A549 (cell line): ENCODE results near the gene GLB1L2. TPM values are rescaled to one million over a fixed set of nuclear protein-coding genes. Genes with fewer than 3 reads are reported as not detected.

Experiments
- ATAC-seq, 2 experiments: fragments of 200-7000 bp in 1 of 2; fragments of >200 bp in 1 of 2; cut with Nextera tagmentation in 1 of 2; cut with Tn5 transposase in 1 of 2; 3 replicates each; pipeline versions ENCODE4 v1.8.0 to v1.9.1; 2018 to 2020; ENCODE audit warnings: mild to moderate bottlenecking in 1 of 2, moderate library complexity in 1 of 2
- CTCF ChIA-PET: fragments of 300-600 bp; sonication (Branson Sonifier 250); formaldehyde crosslinking; extraction: SDS; loops from one replicate; lab custom pipeline; 2021; ENCODE audit warnings: antibody characterized with exemption, inconsistent platforms; lab: Yijun Ruan, JAX
- POLR2A ChIA-PET: fragments of 350-600 bp; formaldehyde crosslinking; extraction: SDS; loops from one replicate; lab custom pipeline; 2021; ENCODE audit warnings: antibody characterized with exemption, inconsistent platforms; lab: Yijun Ruan, JAX
- DNase-seq, 2 experiments: peaks; one replicate each; pipeline versions ENCODE4 v3.0.0 to v3.0.0-alpha.2; 2011 to 2016; ENCODE audit warnings: low read depth in 1 of 2, low spot score in 1 of 2
- FAIRE-seq: peaks from 2 replicates; lab custom pipeline; 2011; peaks lifted over from hg19 to GRCh38; lab: Jason Lieb, UNC
- H3K27ac ChIP-seq, 2 experiments: fragments of >200 bp; sonication (Bioruptor Twin); formaldehyde crosslinking; 3 replicates each; pipeline ENCODE4 v1.5.1; 2016 to 2017
- H3K4me1 ChIP-seq: fragments of >200 bp; sonication (Bioruptor Twin); formaldehyde crosslinking; 3 replicates; pipeline ENCODE4 v1.6.1; 2016
- H3K4me2 ChIP-seq: fragments of >200 bp; sonication (Bioruptor Twin); formaldehyde crosslinking; 3 replicates; pipeline ENCODE4 v1.6.1; 2016
- H3K4me3 ChIP-seq: fragments of >200 bp; sonication (Bioruptor Twin); formaldehyde crosslinking; 3 replicates; pipeline ENCODE4 v1.5.1; 2016
- H3K9me3 ChIP-seq: fragments of >200 bp; sonication (Bioruptor Twin); formaldehyde crosslinking; 3 replicates; pipeline ENCODE4 v1.6.1; 2016
- BCL3 ChIP-seq: fragments of >200 bp; sonication (Bioruptor Twin); formaldehyde crosslinking; IDR thresholded peaks from 3 replicates; pipeline ENCODE4 v1.6.1; 2016
- CHD2 ChIP-seq: fragments of 150-350 bp; IDR thresholded peaks from 2 replicates; pipeline ENCODE4 v1.6.1; 2014; ENCODE audit warnings: low read length; ENCODE audit not compliant: partially characterized antibody
- E2F6 ChIP-seq: IDR thresholded peaks from 2 replicates; pipeline ENCODE4 v1.6.1; 2012; ENCODE audit warnings: low read depth, borderline replicate concordance
- FOSL2 ChIP-seq, 2 experiments: fragments of 450-650 bp in 1 of 2; fragments of >200 bp in 1 of 2; sonication (Bioruptor Twin) in 1 of 2; formaldehyde crosslinking; IDR thresholded peaks; 2 replicates each; pipeline versions ENCODE4 v1.5.0 to v1.6.1; 2016 to 2020; ENCODE audit warnings: mild to moderate bottlenecking in 1 of 2, moderate library complexity in 1 of 2
- HDAC2 ChIP-seq: fragments of 200-600 bp; sonication (generic); IDR thresholded peaks from 2 replicates; pipeline ENCODE4 v1.6.1; 2016
- HEYL ChIP-seq: fragments of 250-450 bp; sonication (Bioruptor Pico); IDR thresholded peaks from 2 replicates; pipeline ENCODE4 v1.8.0; 2021; ENCODE audit warnings: mild to moderate bottlenecking, moderate library complexity
- HMGXB4 ChIP-seq: fragments of 250-450 bp; sonication (Bioruptor Pico); IDR thresholded peaks from 2 replicates; pipeline ENCODE4 v1.5.0; 2021; ENCODE audit warnings: mild to moderate bottlenecking, moderate library complexity, borderline replicate concordance
- HOXA7 ChIP-seq: fragments of 250-450 bp; sonication (Bioruptor Pico); IDR thresholded peaks from 2 replicates; pipeline ENCODE4 v1.5.0; 2020; ENCODE audit warnings: mild to moderate bottlenecking, moderate library complexity
- HOXB13 ChIP-seq: fragments of 250-450 bp; sonication (Bioruptor Pico); IDR thresholded peaks from 2 replicates; pipeline ENCODE4 v1.5.0; 2020; ENCODE audit warnings: low read depth, mild to moderate bottlenecking, moderate library complexity
- HOXB5 ChIP-seq: fragments of 250-450 bp; sonication (Bioruptor Pico); IDR thresholded peaks from 2 replicates; pipeline ENCODE4 v1.5.0; 2020; ENCODE audit warnings: mild to moderate bottlenecking, moderate library complexity
- JUN ChIP-seq, 2 experiments: fragments of >200 bp; sonication (Bioruptor Twin); formaldehyde crosslinking; IDR thresholded peaks; 2 replicates in 1 of 2; 3 replicates in 1 of 2; pipeline ENCODE4 v1.6.1; 2016 to 2017
- MAFK ChIP-seq: fragments of 450-650 bp; IDR thresholded peaks from 2 replicates; pipeline ENCODE4 v1.6.1; 2014; ENCODE audit not compliant: partially characterized antibody
- MYC ChIP-seq: IDR thresholded peaks from 2 replicates; pipeline ENCODE4 v1.6.1; 2012; ENCODE audit warnings: mild to moderate bottlenecking, inconsistent platforms, low read length, improper control_type of control experiment, borderline replicate concordance
- NFE2L2 ChIP-seq: fragments of 150-350 bp; conservative IDR thresholded peaks from 2 replicates; pipeline ENCODE4 v1.6.1; 2014; ENCODE audit warnings: low read length
- POLR2A ChIP-seq: IDR thresholded peaks from 2 replicates; pipeline ENCODE4 v1.6.1; 2012; ENCODE audit warnings: mild to moderate bottlenecking, low read length
- POLR2AphosphoS2 ChIP-seq: conservative IDR thresholded peaks from 2 replicates; pipeline ENCODE4 v1.6.1; 2012; ENCODE audit warnings: low read length, improper control_type of control experiment, inconsistent platforms
- SMC3 ChIP-seq: fragments of >200 bp; sonication (Bioruptor Twin); formaldehyde crosslinking; IDR thresholded peaks from 3 replicates; pipeline ENCODE4 v1.6.1; 2018; ENCODE audit warnings: inconsistent platforms
- TP53 ChIP-seq: fragments of 250-450 bp; sonication (Bioruptor Pico); IDR thresholded peaks from 2 replicates; pipeline ENCODE4 v1.5.0; 2021; ENCODE audit warnings: mild to moderate bottlenecking, moderate library complexity
- ZC3H11A ChIP-seq: fragments of 450-650 bp; IDR thresholded peaks from 2 replicates; pipeline ENCODE4 v1.6.1; 2014; ENCODE audit warnings: antibody characterized with exemption, mild to moderate bottlenecking
- ZSCAN20 ChIP-seq: fragments of 250-450 bp; sonication (Bioruptor Pico); IDR thresholded peaks from 2 replicates; pipeline ENCODE4 v1.8.0; 2022; ENCODE audit warnings: mild to moderate bottlenecking, moderate library complexity
- WGBS: methylation state at CpG from one replicate; pipeline ENCODE4 v1.1.6; 2017; ENCODE audit errors: missing lambda C conversion rate; 5-methylcytosine and 5-hydroxymethylcytosine counted together
- polyA plus RNA-seq, 4 experiments: library from polyadenylated mRNA; depleted of rRNA in 3 of 4; stranded (reverse); fragments of >200 nt; fragmentation: RNase III in 1 of 4; extraction: RNeasy Plus Mini Kit Qiagen cat#74134 plus additional on column Dnase treatment in 1 of 4; gene quantifications; 2 replicates in 3 of 4; 3 replicates in 1 of 4; pipeline ENCODE4 v1.2.3, GENCODE V29; 2011 to 2017
- TF ChIP-seq, protein P1 (sequence below): IDR thresholded peaks from 2 replicates; pipeline ENCODE4 v1.6.1; 2012

The GLB1L2 gene
- polyA plus RNA-seq, 2 of the 4 experiments (the other 2 are of a cell fraction) = 1.1 to 3.5 TPM

GRCh38 chr11:134355136-134355535, 23.3 kb downstream of the GLB1L2 start:
- ChIA-PET POLR2A (no interaction called here), CTCF (interaction anchor here (1.3 kb wide), 1 partner anchor 11 kb away, joined by 3 read pairs; no protein-coding TSS in a partner anchor)
- 40% methylated on average over 2 of the region's 2 CpGs for WGBS
- TF ChIP-seq NFE2L2 (no peak), FOSL2 (IDR thresholded peaks at IDR 0.05) (no peak), FOSL2 (CRISPR knock-in tag; IDR thresholded peaks at IDR 0.05) (peak; percentile 34; the same call in 1 of the 2 replicates)
- Histone ChIP-seq H3K4me2 (no peak overlapping the region), H3K4me1 (no peaks in the 10 kb centered on the region), H3K9me3 (no peaks in the 10 kb centered on the region), H3K4me3 (no peak overlapping the region), H3K27ac (no peak overlapping the region)
- ATAC-seq (no peak), DNase-seq (no peak), FAIRE-seq (no peak)

- FAIRE-seq (no peak), ATAC-seq (no peak), DNase-seq (no peak)
- no peaks in the 10 kb centered on the region for H3K9me3 ChIP-seq
- ChIA-PET CTCF (interaction anchor here (1.3 kb wide), 1 partner anchor 12 kb away, joined by 3 read pairs; no protein-coding TSS in a partner anchor), POLR2A (no interaction called here)
- TF ChIP-seq TP53 (CRISPR knock-in tag) (no peak), HOXB13 (no peak), JUN (IDR thresholded peaks at IDR 0.05) (no peak), HOXA7 (CRISPR knock-in tag) (no peak), HEYL (CRISPR knock-in tag) (no peak), CHD2 (no peak), BCL3 (no peak), POLR2A (no peak), POLR2AphosphoS2 (no peak), ZSCAN20 (CRISPR knock-in tag) (no peak), E2F6 (no peak), MYC (no peak), SMC3 (no peak), HOXB5 (CRISPR knock-in tag) (no peak), MAFK (no peak)
- TF ChIP-seq, protein P1, sequence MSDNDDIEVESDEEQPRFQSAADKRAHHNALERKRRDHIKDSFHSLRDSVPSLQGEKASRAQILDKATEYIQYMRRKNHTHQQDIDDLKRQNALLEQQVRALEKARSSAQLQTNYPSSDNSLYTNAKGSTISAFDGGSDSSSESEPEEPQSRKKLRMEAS = no peak
- 70% methylated on average over 5 of the region's 5 CpGs for WGBS
- no peaks in the 10 kb centered on the region for H3K4me1 ChIP-seq
- no peak overlapping the region for H3K4me2 ChIP-seq
- H3K27ac ChIP-seq = no peak overlapping the region
- no peak overlapping the region for H3K4me3 ChIP-seq
Observed at GRCh38 chr11:134355656-134356055, 23.9 kb downstream of the GLB1L2 start.

GRCh38 chr11:134356656-134357544, 25.1 kb downstream of the GLB1L2 start:
- no peak for ATAC-seq
- 71% methylated on average over 21 of the region's 21 CpGs for WGBS
- POLR2A ChIA-PET = no interaction called here

More at GRCh38 chr11:134356656-134357544, 25.1 kb downstream of the GLB1L2 start:
- TF ChIP-seq HMGXB4 (no peak), ZC3H11A (no peak), HDAC2 (no peak)
- CTCF ChIA-PET = no interaction called here
- DNase-seq = no peak
- Histone ChIP-seq H3K4me3 (no peak overlapping the region), H3K9me3 (no peaks in the 10 kb centered on the region), H3K4me1 (no peaks in the 10 kb centered on the region), H3K27ac (no peak overlapping the region), H3K4me2 (no peak overlapping the region)
- no peak for FAIRE-seq
